Measurements from ENCODE around the gene NMNAT3.

NMNAT3 gene

DNA sequence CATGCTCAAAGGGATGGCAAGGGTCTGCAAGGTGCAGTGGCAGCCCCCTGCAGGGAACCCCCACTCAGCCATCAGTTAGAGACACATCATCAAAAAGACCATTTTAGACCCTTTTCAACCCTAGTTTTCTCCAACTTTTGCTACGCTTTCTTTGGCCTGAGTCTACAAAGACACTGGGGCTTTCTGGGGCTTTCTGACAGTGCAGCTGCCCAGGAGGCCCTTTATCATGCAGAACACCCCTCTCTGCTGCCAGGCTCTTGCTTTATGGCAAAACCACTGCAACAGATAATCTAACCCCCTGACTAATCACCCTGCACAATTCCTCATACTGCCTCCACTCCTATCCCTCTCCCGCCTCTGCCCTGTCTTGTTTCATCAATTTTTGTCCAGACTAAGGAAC is 2.4 kb downstream of the NMNAT3 start:
- H3K4me3 ChIP-seq (ENCODE audit: low read length): no peak overlapping the region
- H3K4me1 ChIP-seq (ENCODE audit: control insufficient read depth, low read length): no peaks in the 10 kb centered on the region
- no peaks in the 10 kb centered on the region for H3K9me3 ChIP-seq (ENCODE audit: control insufficient read depth, insufficient read depth, low read length)
- H3K4me2 ChIP-seq (ENCODE audit: low read length): no peak overlapping the region
- no peaks in the 10 kb centered on the region for H3K27me3 ChIP-seq (ENCODE audit: control insufficient read depth, low read length)
- no peak for TF ChIP-seq EZH2phosphoT487 (IDR thresholded peaks at IDR 0.05; ENCODE audit: borderline replicate concordance, low read length)
- TF ChIP-seq, protein P1, sequence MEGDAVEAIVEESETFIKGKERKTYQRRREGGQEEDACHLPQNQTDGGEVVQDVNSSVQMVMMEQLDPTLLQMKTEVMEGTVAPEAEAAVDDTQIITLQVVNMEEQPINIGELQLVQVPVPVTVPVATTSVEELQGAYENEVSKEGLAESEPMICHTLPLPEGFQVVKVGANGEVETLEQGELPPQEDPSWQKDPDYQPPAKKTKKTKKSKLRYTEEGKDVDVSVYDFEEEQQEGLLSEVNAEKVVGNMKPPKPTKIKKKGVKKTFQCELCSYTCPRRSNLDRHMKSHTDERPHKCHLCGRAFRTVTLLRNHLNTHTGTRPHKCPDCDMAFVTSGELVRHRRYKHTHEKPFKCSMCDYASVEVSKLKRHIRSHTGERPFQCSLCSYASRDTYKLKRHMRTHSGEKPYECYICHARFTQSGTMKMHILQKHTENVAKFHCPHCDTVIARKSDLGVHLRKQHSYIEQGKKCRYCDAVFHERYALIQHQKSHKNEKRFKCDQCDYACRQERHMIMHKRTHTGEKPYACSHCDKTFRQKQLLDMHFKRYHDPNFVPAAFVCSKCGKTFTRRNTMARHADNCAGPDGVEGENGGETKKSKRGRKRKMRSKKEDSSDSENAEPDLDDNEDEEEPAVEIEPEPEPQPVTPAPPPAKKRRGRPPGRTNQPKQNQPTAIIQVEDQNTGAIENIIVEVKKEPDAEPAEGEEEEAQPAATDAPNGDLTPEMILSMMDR (IDR thresholded peaks at IDR 0.05; ENCODE audit: low read depth, low read length, poor library complexity, severe bottlenecking): no peak
- H3K79me2 ChIP-seq (ENCODE audit: control insufficient read depth, low read length): no peaks in the 10 kb centered on the region
- H3K36me3 ChIP-seq (ENCODE audit: control insufficient read depth, low read length): no peaks in the 10 kb centered on the region
- no peaks in the 10 kb centered on the region for H4K20me1 ChIP-seq (ENCODE audit: control insufficient read depth, insufficient read depth, low read depth, low read length)
- no peak overlapping the region for H3K27ac ChIP-seq (ENCODE audit: low read depth, low read length)
- H3F3A ChIP-seq (ENCODE audit: control insufficient read depth, insufficient read depth): no peaks in the 10 kb centered on the region
- no peaks in the 10 kb centered on the region for H3K9me2 ChIP-seq (replicated peaks; ENCODE audit: control insufficient read depth, low read length)

- Histone ChIP-seq H3K4me3 (ENCODE audit: low read length) (no peak overlapping the region), H3K27me3 (ENCODE audit: control insufficient read depth, low read length) (no peaks in the 10 kb centered on the region), H3K36me3 (ENCODE audit: control insufficient read depth, low read length) (no peaks in the 10 kb centered on the region), H3K4me1 (ENCODE audit: control insufficient read depth, low read length) (no peaks in the 10 kb centered on the region), H3K9me2 (replicated peaks; ENCODE audit: control insufficient read depth, low read length) (no peaks in the 10 kb centered on the region), H3K79me2 (ENCODE audit: control insufficient read depth, low read length) (no peaks in the 10 kb centered on the region), H3F3A (ENCODE audit: control insufficient read depth, insufficient read depth) (no peaks in the 10 kb centered on the region), H3K9me3 (ENCODE audit: control insufficient read depth, insufficient read depth, low read length) (no peaks in the 10 kb centered on the region), H3K4me2 (ENCODE audit: low read length) (no peak overlapping the region), H3K27ac (ENCODE audit: low read depth, low read length) (no peak overlapping the region), H4K20me1 (ENCODE audit: control insufficient read depth, insufficient read depth, low read depth, low read length) (no peaks in the 10 kb centered on the region)
- TF ChIP-seq, protein P1 (IDR thresholded peaks at IDR 0.05; ENCODE audit: low read depth, low read length, poor library complexity, severe bottlenecking): no peak
These were observed 3.1 kb downstream of the NMNAT3 start for GRCh38 chr3:139674571-139675260.

DNA sequence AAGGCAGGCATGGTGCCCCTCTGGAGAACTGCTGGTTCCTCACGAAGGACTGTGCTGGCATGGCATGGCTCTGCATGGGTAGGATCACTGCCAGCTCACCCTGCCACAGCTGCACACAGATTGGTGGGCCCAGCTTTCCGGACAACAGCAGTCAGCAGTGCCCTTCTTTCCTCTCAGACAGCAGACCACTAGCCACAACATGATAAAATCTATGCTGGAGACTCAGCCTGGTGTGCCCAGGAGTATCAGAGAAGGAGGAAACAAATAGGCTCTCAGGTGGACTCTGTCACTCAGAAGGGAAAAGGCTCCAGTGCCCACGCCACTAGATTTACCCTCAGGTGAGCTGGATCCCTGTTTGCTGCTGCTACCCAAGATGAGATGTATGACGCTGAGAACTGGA is 4.9 kb downstream of the NMNAT3 start:
- H3K36me3 ChIP-seq (ENCODE audit: control insufficient read depth, low read length): no peaks in the 10 kb centered on the region
- no peak overlapping the region for H3K27ac ChIP-seq (ENCODE audit: low read depth, low read length)
- H3K79me2 ChIP-seq (ENCODE audit: control insufficient read depth, low read length): no peaks in the 10 kb centered on the region
- TF ChIP-seq, protein P1 (IDR thresholded peaks at IDR 0.05; ENCODE audit: low read depth, low read length, poor library complexity, severe bottlenecking): no peak
- TF ChIP-seq EZH2phosphoT487 (IDR thresholded peaks at IDR 0.05; ENCODE audit: borderline replicate concordance, low read length): no peak
- H3K4me2 ChIP-seq (ENCODE audit: low read length): no peak overlapping the region
- H3K27me3 ChIP-seq (ENCODE audit: control insufficient read depth, low read length): no peaks in the 10 kb centered on the region
- H3F3A ChIP-seq (ENCODE audit: control insufficient read depth, insufficient read depth): no peaks in the 10 kb centered on the region
- H3K4me1 ChIP-seq (ENCODE audit: control insufficient read depth, low read length): no peaks in the 10 kb centered on the region
- no peaks in the 10 kb centered on the region for H4K20me1 ChIP-seq (ENCODE audit: control insufficient read depth, insufficient read depth, low read depth, low read length)
- no peaks in the 10 kb centered on the region for H3K9me3 ChIP-seq (ENCODE audit: control insufficient read depth, insufficient read depth, low read length)
- no peak overlapping the region for H3K4me3 ChIP-seq (ENCODE audit: low read length)
- H3K9me2 ChIP-seq (replicated peaks; ENCODE audit: control insufficient read depth, low read length): no peaks in the 10 kb centered on the region
